Adipose tissue (tissue), 3 donors: Measurements from ENCODE around the gene STK32B. TPM values are rescaled to one million over a fixed set of nuclear protein-coding genes. Genes with fewer than 3 reads are reported as not detected.
"Not testable (repeated sequence)": the region's sequence is repeated elsewhere in the genome, so short reads cannot be mapped to it uniquely, and the experiment has no call there.

ENCODE experiments used
- H3K27ac ChIP-seq: one replicate; pipeline ENCODE4 v1.5.1; 2013; ENCODE audit warnings: low read depth, low read length
- WGBS, 3 donors: extraction: QIAGEN DNeasy Blood & Tissue Kit; methylation state at CpG; one replicate each; pipeline ENCODE4 v1.1.7; 2013; 5-methylcytosine and 5-hydroxymethylcytosine counted together
- polyA plus RNA-seq, 3 donors: library from polyadenylated mRNA; stranded (reverse); fragments of 200-250 nt; gene quantifications; one replicate each; pipeline ENCODE4 v1.2.3, GENCODE V29; 2013
- donor health status: healthy with polysubstance abuse.
- donor health status: Bipolar disorder and iron deficiency.
- donor health status: healthy.

The STK32B gene
- polyA plus RNA-seq, 3 donors = 0.41 to 6.0 (median 1.3) TPM

DNA sequence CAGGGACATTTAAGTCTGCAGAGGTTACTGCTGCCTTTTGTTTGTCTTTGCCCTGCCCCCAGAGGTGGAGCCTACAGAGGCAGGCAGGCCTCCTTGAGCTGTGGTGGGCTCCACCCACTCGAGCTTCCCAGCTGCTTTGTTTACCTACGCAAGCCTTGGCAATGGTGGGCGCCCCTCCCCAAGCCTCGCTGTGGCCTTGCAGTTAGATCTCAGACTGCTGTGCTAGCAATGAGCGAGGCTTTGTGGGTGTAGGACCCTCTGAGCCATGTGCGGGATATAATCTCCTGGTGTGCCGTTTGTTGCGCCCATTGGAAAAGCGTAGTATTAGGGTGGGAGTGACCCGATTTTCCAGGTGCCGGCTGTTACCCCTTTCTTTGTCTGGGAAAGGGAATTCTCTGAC, 124.6 kb downstream of the STK32B start:
- WGBS, 3 donors = 90 to 97% (median 91%) methylated on average over 11 of the region's 11 CpGs
- not testable (repeated sequence) for H3K27ac ChIP-seq

DNA sequence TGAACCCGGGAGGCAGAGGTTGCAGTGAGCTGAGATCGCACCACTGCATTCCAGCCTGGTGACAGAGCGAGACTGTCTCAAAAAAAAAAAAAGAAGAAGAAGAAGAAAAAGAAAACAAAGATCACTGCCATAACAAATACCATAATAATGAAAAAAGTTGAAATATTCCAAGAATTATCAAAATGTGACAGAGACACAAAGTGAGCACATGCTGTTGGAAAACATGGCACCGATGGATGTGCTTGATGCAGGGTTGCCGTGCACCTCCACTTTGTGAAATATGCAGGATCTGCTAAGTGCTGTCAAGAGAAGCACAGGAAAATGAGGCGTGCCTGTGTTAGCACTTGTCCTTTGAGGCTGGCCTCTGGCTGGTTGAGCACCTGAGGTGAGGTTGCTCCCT, 133.3 kb downstream of the STK32B start:
- WGBS, 3 donors = 74 to 91% (median 81%) methylated on average over 4 to 6 of the region's 6 CpGs
- no peak overlapping the region for H3K27ac ChIP-seq

GRCh38 chr4:5185551-5185950, 134.3 kb downstream of the STK32B start:
- H3K27ac ChIP-seq = no peak overlapping the region
- 77 to 91% (median 91%) methylated on average over 6 of the region's 6 CpGs for WGBS, 3 donors

GRCh38 chr4:5186271-5187064, 135.2 kb downstream of the STK32B start:
- WGBS, 3 donors = 54 to 64% (median 55%) methylated on average over 14 of the region's 14 CpGs
- H3K27ac ChIP-seq = no peak overlapping the region

DNA sequence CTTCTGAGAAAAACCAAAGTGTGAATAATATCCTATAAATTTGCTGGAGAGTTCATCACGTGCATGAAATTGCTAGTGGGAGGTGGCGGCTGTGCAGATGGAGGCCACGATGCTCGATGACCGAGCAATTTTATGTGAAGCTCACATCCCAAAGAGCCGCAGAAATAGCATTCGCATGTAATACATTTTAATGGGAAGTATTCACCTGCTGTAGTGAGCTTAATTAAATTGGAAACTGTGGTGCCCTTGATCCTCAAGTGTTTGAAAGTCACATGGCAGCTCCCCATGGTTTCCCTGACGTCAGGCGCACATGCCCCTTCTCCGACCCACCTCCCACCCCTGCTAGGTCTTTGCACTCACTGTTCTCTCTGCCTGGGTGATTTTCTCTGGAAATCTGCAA, 136.8 kb downstream of the STK32B start:
- 69 to 93% (median 79%) methylated on average over 10 of the region's 10 CpGs for WGBS, 3 donors
- no peak overlapping the region for H3K27ac ChIP-seq

DNA sequence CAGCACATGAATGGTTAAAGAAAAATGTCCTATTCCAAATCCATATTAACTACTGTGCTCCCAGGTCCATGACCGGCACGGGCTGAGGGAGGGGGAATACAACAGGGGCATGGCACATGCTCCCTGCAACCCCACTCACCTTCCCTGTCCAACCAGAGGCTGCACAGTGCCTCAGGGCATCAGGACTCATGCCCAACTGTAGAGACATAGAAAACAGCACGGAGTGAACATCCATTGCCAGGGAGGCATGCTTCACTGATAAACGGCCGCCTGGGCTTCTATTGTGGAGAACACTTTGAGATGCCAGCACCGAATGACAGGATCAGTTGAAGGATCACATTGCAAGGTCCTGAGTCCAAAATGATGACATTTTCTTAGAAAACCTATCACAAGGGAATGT, 140.6 kb downstream of the STK32B start:
- no peak overlapping the region for H3K27ac ChIP-seq
- 63 to 89% (median 87%) methylated on average over 6 of the region's 6 CpGs for WGBS, 3 donors

DNA sequence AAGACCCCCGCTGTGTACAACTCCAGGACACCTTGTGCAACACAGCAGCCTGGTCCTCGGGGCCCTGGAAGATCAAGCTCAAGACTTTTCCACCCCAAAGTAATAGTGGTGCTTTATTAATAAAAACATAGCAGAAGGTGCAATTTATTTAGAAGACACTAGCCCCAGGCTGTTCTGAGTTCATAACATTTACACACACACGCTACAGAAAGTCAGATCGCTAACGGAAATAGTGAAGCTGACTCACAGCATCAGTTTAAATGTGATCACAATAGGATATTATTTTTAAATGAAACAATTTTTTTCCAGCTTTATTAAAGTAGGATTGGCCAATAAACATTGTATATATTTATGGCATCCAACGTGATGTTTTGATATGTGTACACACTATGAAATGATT, 141.0 kb downstream of the STK32B start:
- 64 to 90% (median 88%) methylated on average over 6 of the region's 6 CpGs for WGBS, 3 donors
- no peak overlapping the region for H3K27ac ChIP-seq

DNA sequence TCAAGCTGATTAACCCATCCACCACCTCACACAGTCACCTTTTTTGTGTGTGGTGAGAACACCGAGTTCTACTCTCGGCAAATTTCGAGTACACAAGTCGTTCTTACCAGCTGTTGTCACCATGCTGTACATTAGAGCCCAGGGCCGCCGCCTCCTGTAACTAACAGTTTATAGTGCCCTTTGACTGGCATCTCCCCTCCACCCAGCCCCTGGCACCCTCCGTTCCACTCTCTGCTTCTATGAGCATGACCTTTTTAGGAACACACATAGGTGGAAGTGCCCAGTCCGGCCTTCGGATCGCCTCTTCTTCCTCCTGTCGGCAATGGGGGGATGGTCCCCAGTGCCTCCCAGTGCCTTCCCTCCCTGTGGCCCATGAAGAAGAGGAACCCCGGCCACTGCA, 141.4 kb downstream of the STK32B start:
- no peak overlapping the region for H3K27ac ChIP-seq
- 79 to 88% (median 88%) methylated on average over 12 of the region's 12 CpGs for WGBS, 3 donors

DNA sequence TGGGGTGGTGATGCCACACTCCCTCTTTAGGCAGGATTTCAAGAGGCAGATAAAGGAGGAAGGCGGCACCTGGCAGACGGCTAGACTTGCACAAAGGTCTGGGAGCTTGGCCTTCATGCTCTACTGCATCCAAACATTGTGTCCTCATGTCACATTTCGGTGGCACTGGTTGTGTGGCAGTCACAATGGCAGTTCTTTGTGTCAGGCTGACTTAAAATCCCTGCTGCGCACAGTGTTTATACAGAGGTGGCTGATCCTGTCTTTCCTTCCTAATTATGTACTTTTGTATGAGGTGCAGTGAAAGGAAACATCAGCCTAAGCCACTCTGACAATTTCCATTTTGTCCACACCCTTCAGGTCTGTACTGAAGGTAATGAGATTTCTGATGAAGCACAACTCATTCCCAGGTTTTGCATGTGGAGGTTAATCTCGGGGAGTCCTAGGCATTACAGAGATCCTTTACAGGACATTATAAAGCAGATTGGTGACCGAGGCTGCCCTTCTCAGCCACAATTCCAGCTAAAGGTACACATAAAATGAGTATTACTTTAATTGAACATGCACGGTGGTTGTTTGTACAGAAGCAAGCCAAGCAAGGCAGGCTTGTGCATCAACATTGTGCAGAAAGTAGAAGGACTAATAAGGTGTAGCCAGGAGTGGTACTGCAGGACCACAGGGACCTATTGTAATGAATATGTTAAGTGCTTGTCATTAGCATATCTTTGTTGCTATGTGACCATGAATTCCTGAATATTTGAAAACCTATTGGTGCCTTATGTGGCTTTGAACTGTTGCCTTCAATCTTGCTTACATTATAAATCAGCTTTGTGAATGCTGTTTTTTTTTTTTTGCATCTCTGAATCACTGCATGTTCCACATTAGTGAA, 147.6 kb downstream of the STK32B start:
- 70 to 92% (median 91%) methylated on average over 7 of the region's 7 CpGs for WGBS, 3 donors
- no peak overlapping the region for H3K27ac ChIP-seq

DNA sequence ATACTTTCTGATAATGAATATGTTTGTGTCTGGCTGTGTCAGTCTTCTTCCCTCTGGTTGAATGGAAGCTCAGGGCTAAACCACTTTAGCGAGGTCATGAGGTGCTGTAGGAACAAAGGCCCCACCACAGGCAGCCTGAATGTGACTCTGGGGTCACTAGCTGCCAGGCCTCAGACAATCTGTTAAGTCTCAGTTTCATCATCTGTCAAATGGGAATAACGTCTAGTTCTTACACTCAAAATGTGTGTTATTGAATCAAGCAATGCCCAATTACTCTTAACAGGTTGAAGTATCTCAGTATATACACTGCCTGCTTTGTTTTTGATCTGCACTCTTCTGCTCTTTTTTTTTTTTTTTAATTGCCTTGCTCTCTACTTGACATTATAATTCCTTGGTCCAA, 148.6 kb downstream of the STK32B start:
- WGBS, 3 donors = 62 to 77% (median 74%) methylated on average over 2 of the region's 2 CpGs
- H3K27ac ChIP-seq = no peak overlapping the region

GRCh38 chr4:5200513-5200912, 149.2 kb downstream of the STK32B start:
- 50 to 78% (median 65%) methylated on average over 3 of the region's 3 CpGs for WGBS, 3 donors
- no peak overlapping the region for H3K27ac ChIP-seq

- H3K27ac ChIP-seq = no peak overlapping the region
- WGBS, 3 donors = 65 to 86% (median 81%) methylated on average over 7 of the region's 7 CpGs
Observed at GRCh38 chr4:5203309-5203992, 152.2 kb downstream of the STK32B start.

GRCh38 chr4:5203993-5204310, 152.7 kb downstream of the STK32B start:
- no peak overlapping the region for H3K27ac ChIP-seq

GRCh38 chr4:5204781-5205180, 153.5 kb downstream of the STK32B start:
- H3K27ac ChIP-seq = no peak overlapping the region
- WGBS, 3 donors = 39 to 55% (median 52%) methylated on average over 2 of the region's 2 CpGs

More at GRCh38 chr4:5203993-5204310, 152.7 kb downstream of the STK32B start:
- WGBS, 3 donors = 56 to 74% (median 66%) methylated on average over 3 of the region's 3 CpGs

DNA sequence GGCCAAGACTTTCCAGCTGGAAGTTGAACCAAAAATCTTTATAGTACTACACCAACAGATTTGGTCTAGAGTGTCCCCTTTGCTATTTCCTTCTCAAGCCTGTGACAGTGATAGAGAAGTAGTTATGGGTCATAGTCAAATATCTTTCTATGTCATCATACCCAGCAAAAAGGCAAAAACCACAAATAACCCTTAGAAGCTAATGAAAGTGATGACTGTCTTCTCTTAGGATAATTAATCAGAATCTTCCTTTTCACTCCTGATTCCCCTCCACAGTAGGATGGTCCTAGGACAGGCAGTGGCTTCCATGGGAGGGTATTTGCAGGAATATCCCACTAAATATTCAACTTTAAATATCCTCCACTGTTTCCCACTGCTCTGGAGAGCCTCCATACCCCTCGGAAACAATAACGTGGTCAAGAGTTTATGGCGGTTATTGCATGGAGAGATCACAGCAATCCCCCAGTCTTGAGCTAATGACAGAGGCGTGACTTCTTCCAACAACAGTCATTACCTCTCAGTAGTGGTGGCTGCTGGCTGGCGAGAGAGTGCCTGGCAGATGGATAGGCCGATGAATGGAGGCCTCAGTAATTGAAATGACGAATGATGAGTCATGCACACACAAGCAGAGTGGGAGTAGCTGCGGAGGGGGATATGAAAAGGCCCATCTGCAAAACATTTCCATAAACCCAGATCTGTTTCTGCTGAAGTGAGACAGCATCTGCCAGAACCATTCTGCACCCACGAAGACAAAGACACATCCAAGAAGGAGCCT, 154.9 kb downstream of the STK32B start:
- no peak overlapping the region for H3K27ac ChIP-seq
- 58 to 64% (median 59%) methylated on average over 9 of the region's 9 CpGs for WGBS, 3 donors

- no peak overlapping the region for H3K27ac ChIP-seq
- WGBS, 3 donors = 70 to 82% (median 72%) methylated on average over 1 of the region's 1 CpG
Observed at GRCh38 chr4:5209862-5210261, 158.6 kb downstream of the STK32B start.

DNA sequence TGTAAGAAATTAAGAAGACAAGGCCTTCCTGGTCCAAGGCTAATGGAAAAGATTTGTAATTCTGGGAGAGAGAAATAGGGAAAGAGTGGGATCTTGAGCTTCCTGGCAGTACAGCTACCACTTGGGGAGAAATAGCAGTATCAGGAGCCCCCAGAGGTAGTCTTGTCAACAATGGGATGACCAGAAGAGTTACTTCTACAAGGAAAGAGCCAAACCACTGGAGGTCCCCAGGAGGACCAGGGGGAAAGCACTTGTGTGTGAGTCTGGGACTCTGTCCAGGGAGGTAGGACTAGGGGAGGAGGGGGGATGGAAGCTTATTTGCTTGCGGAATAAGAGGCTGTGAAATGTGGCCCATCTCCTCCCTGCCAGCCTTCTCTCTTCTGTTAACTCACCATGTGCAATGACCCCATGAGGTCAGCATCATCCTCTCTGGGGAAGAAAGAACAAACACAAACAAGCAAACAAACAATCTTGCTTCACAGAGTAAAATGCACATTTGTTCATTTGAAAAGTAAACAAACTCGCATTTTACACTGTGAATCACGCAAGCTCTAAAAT, 160.1 kb downstream of the STK32B start:
- no peak overlapping the region for H3K27ac ChIP-seq
- WGBS, 3 donors = 81 to 87% (median 82%) methylated on average over 3 of the region's 3 CpGs
